T-helper 1 cell treated with Interleukin-12 subunit alpha and Interleukin-12 subunit beta and Interleukin-4 antibody, amounts not matched to agents 30 μg/mL and 1 μg/mL, for 36 hours (primary cell): ENCODE results near the gene FXYD6.
"Not testable (repeated sequence)": the region's sequence is repeated elsewhere in the genome, so short reads cannot be mapped to it uniquely, and the experiment has no call there.

ENCODE experiments used
- H3K27ac Mint-ChIP-seq: one replicate; pipeline ENCODE4 v1.8.0; 2021; ENCODE audit warnings: mild to moderate bottlenecking, mixed read lengths
- H3K27me3 Mint-ChIP-seq: one replicate; pipeline ENCODE4 v1.8.0; 2021; ENCODE audit warnings: low read depth, mixed read lengths
- H3K36me3 Mint-ChIP-seq: one replicate; pipeline ENCODE4 v1.8.0; 2021; ENCODE audit warnings: low read depth, mixed read lengths
- H3K4me1 Mint-ChIP-seq: one replicate; pipeline ENCODE4 v1.8.0; 2021; ENCODE audit warnings: low read depth, mixed read lengths
- H3K4me3 Mint-ChIP-seq: one replicate; pipeline ENCODE4 v1.8.0; 2021; ENCODE audit warnings: mild to moderate bottlenecking, moderate library complexity, mixed read lengths
- H3K9me3 Mint-ChIP-seq: one replicate; pipeline ENCODE4 v1.8.0; 2021; ENCODE audit warnings: mixed read lengths

Gene FXYD6

GRCh38 chr11:117872420-117872961 lies 4.0 kb downstream of the FXYD6 start:
- H3K4me1 Mint-ChIP-seq: peaks cover 18% of the 10 kb centered on the region
- H3K4me3 Mint-ChIP-seq: no peak overlapping the region
- no peaks in the 10 kb centered on the region for H3K36me3 Mint-ChIP-seq
- peaks cover 52% of the 10 kb centered on the region for H3K27me3 Mint-ChIP-seq
- H3K27ac Mint-ChIP-seq: no peak overlapping the region
- H3K9me3 Mint-ChIP-seq: no peaks in the 10 kb centered on the region

GRCh38 chr11:117871784-117872183 lies 4.7 kb downstream of the FXYD6 start:
- no peak overlapping the region for H3K27ac Mint-ChIP-seq
- no peaks in the 10 kb centered on the region for H3K36me3 Mint-ChIP-seq
- H3K4me1 Mint-ChIP-seq: peaks cover 16% of the 10 kb centered on the region
- no peaks in the 10 kb centered on the region for H3K9me3 Mint-ChIP-seq
- no peak overlapping the region for H3K4me3 Mint-ChIP-seq
- peaks cover 49% of the 10 kb centered on the region for H3K27me3 Mint-ChIP-seq

- no peak overlapping the region for H3K4me3 Mint-ChIP-seq
- no peaks in the 10 kb centered on the region for H3K9me3 Mint-ChIP-seq
- H3K27me3 Mint-ChIP-seq: peaks cover 47% of the 10 kb centered on the region
- no peaks in the 10 kb centered on the region for H3K36me3 Mint-ChIP-seq
- no peak overlapping the region for H3K27ac Mint-ChIP-seq
- H3K4me1 Mint-ChIP-seq: peaks cover 13% of the 10 kb centered on the region
Measured at GRCh38 chr11:117871160-117871559, 5.3 kb downstream of the FXYD6 start.

DNA sequence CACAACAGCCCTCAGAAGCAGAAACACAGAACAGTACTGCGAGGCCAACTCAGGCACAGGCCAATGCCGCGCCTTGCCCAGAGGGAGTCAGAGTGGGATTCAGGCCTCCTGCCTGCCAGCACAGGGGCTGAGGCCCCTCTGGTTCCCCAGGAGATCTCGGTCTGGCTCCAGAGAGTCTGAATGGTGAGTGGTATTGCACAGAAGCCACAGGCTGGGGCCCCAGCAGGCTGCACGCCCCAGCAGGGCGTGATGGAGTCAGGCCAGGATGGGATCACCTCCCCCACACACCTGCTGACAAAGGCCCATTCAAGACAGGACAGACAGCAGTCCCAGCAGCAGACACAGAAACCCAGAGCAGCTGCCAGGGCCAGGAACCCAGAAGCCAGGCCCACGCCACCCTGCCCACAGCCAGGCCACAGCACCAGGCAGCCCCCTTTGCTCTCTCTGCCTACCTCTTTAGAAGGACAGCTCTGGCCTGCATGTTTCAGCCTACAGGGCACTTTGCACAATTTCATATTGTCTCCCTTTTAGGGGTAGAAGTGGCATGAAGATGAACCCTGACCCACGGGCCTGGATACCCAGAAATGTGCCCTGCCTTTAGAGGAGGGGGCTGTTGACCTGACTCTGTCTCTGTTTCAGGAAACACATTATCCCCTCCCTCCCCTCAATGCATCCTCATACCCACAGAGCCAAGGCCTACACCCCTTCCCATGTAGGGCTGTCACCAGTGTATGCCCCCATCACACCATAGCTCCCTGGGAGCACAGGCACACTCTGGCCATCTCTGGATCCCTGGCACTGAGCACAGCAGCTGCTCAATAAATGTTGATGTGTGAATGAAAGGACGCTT lies 6.1 kb downstream of the FXYD6 start:
- Mint-ChIP-seq H3K36me3 (no peaks in the 10 kb centered on the region), H3K27ac (no peak overlapping the region), H3K4me3 (no peak overlapping the region), H3K27me3 (peaks cover 44% of the 10 kb centered on the region), H3K4me1 (peaks cover 7% of the 10 kb centered on the region), H3K9me3 (no peaks in the 10 kb centered on the region)

- Mint-ChIP-seq H3K27ac (no peak overlapping the region), H3K4me3 (no peak overlapping the region), H3K9me3 (no peaks in the 10 kb centered on the region), H3K4me1 (peaks cover 2% of the 10 kb centered on the region), H3K36me3 (no peaks in the 10 kb centered on the region), H3K27me3 (peaks cover 41% of the 10 kb centered on the region)
Measured at GRCh38 chr11:117869604-117870003, 6.9 kb downstream of the FXYD6 start.

DNA sequence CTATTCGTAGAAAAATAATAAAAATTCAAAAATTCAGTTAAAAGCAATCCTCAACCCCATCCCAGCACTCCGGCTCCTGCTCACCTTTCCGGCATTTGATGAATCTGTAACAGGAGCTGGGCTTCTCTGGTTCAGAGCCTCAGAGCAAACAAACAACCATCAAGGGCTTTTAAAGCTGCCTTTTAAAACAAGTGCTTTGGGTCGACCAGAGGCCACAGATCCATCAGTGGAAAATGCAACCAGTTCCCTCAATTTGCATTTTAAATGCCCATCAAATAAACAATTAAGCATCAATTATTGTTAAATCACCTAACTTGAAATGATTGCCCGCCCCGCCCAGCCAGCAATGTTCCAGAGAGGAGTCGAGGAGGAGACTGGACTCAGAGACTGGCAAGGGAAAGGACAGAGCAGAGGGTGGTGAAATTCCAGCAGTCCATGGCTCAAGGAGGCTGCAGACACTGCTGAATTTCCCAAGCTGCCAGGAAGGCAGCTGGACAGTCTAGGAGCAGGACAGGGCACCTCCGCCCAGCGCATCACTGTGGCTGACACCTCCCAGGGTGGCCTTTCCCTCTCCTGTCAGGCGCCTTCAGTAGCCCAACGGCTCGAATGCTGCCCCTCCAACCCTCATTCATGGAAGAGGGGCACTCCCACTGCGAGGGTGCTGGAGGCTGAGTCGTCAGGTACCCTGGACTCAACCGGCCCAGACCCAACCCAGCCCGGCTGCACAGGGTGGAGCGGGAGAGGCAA lies 7.5 kb downstream of the FXYD6 start:
- Mint-ChIP-seq H3K9me3 (no peaks in the 10 kb centered on the region), H3K36me3 (no peaks in the 10 kb centered on the region), H3K4me3 (no peak overlapping the region), H3K27me3 (peaks cover 36% of the 10 kb centered on the region), H3K27ac (no peak overlapping the region), H3K4me1 (peaks cover 2% of the 10 kb centered on the region)

DNA sequence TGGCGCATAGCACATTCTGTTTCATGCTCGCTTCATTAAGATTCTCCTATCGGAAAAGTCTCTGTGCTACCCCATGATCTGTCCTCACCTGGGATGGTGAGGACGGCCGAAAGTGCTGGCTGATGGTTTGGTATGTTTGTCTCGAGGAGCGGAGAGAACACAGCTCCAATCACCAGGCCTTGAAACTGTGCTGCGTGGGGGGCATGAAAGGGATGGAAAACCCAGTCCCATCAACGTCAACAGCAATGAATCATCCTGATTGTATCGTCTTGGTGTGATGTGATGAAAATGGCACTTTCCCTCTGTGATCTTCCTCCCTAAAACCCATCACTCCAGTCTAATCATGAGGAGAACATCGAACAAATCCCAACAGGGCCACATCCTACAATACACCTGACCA lies 8.4 kb downstream of the FXYD6 start:
- no peak overlapping the region for H3K27ac Mint-ChIP-seq
- H3K4me1 Mint-ChIP-seq: peaks cover 1% of the 10 kb centered on the region
- H3K36me3 Mint-ChIP-seq: no peaks in the 10 kb centered on the region
- H3K9me3 Mint-ChIP-seq: no peaks in the 10 kb centered on the region
- peaks cover 32% of the 10 kb centered on the region for H3K27me3 Mint-ChIP-seq
- H3K4me3 Mint-ChIP-seq: no peak overlapping the region

GRCh38 chr11:117866526-117866925 lies 9.9 kb downstream of the FXYD6 start:
- no peak overlapping the region for H3K27ac Mint-ChIP-seq
- peaks cover 3% of the 10 kb centered on the region for H3K4me1 Mint-ChIP-seq
- no peak overlapping the region for H3K4me3 Mint-ChIP-seq
- H3K9me3 Mint-ChIP-seq: no peaks in the 10 kb centered on the region
- peaks cover 34% of the 10 kb centered on the region for H3K27me3 Mint-ChIP-seq
- H3K36me3 Mint-ChIP-seq: no peaks in the 10 kb centered on the region

- peaks cover 34% of the 10 kb centered on the region for H3K27me3 Mint-ChIP-seq
- not testable (repeated sequence) for H3K4me3 Mint-ChIP-seq, H3K9me3 Mint-ChIP-seq, H3K4me1 Mint-ChIP-seq, H3K36me3 Mint-ChIP-seq, H3K27ac Mint-ChIP-seq
Measured at GRCh38 chr11:117865546-117865945, 10.9 kb downstream of the FXYD6 start.

DNA sequence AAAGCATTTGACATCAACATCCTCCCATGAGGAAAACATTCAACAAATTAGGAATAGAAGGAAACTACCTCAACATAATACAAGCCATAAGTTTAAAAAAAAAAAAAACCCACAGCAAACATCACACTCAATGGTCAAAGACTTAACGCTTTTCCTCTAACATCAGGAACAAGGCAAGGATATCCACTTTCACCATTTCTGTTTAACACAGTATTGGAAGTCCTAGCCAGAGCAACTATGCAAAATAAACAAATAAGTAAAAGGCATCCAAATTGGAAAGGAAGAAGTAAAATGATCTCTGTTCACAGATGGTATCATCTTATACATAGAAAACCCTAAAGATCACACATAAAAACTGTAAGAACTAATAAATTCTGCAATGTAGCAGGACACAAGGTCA lies 13.1 kb downstream of the FXYD6 start:
- H3K36me3 Mint-ChIP-seq: no peaks in the 10 kb centered on the region
- H3K4me1 Mint-ChIP-seq: peaks cover 3% of the 10 kb centered on the region
- no peak overlapping the region for H3K27ac Mint-ChIP-seq
- H3K4me3 Mint-ChIP-seq: no peak overlapping the region
- no peaks in the 10 kb centered on the region for H3K9me3 Mint-ChIP-seq
- peaks cover 33% of the 10 kb centered on the region for H3K27me3 Mint-ChIP-seq

GRCh38 chr11:117862753-117863152 lies 13.7 kb downstream of the FXYD6 start:
- no peak overlapping the region for H3K27ac Mint-ChIP-seq
- H3K9me3 Mint-ChIP-seq: no peaks in the 10 kb centered on the region
- peaks cover 3% of the 10 kb centered on the region for H3K4me1 Mint-ChIP-seq
- peaks cover 30% of the 10 kb centered on the region for H3K27me3 Mint-ChIP-seq
- no peaks in the 10 kb centered on the region for H3K36me3 Mint-ChIP-seq
- H3K4me3 Mint-ChIP-seq: no peak overlapping the region

- Mint-ChIP-seq H3K4me1 (peaks cover 3% of the 10 kb centered on the region), H3K27me3 (peaks cover 30% of the 10 kb centered on the region), H3K9me3 (no peaks in the 10 kb centered on the region), H3K36me3 (no peaks in the 10 kb centered on the region), H3K27ac (no peak overlapping the region), H3K4me3 (no peak overlapping the region)
Measured at GRCh38 chr11:117862019-117862725, 14.3 kb downstream of the FXYD6 start.

- Mint-ChIP-seq H3K27ac (no peak overlapping the region), H3K36me3 (no peaks in the 10 kb centered on the region), H3K27me3 (peaks cover 28% of the 10 kb centered on the region), H3K4me1 (peaks cover 3% of the 10 kb centered on the region), H3K9me3 (no peaks in the 10 kb centered on the region), H3K4me3 (no peak overlapping the region)
Measured at GRCh38 chr11:117861151-117862018, 15.1 kb downstream of the FXYD6 start.

DNA sequence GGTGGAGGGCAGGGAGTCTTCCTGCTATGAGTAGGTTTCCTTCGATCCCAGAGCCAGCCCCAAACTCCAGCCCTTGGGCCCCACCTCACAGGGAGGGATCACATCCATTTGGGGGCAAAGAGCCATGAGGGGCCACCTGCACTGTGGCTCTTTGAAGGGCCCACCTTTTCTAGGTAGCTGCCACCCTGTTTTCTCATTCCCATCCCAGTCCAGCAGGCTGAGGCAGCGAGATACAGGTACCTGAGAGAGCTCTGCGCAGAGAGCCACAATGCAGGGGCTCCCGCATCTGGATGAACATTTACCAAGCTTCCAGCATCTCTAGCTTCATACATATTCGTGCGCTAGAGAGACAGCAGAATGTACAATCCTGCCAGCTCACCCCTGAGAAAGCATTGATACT lies 16.3 kb downstream of the FXYD6 start:
- Mint-ChIP-seq H3K27me3 (peaks cover 26% of the 10 kb centered on the region), H3K36me3 (no peaks in the 10 kb centered on the region), H3K4me3 (no peak overlapping the region), H3K9me3 (no peaks in the 10 kb centered on the region), H3K27ac (no peak overlapping the region), H3K4me1 (peaks cover 3% of the 10 kb centered on the region)
